SU-DHL-6 (cell line): Measurements from ENCODE around the gene TRIM43B.
"Not testable (repeated sequence)": the region's sequence is repeated elsewhere in the genome, so short reads cannot be mapped to it uniquely, and the experiment has no call there.

Experiments used
- H2AFZ ChIP-seq: fragments of 200-600 bp; sonication (generic); 2 replicates; pipeline ENCODE4 v1.6.1; 2014; ENCODE audit warnings: low read depth, mild to moderate bottlenecking, moderate library complexity, mixed read lengths, antibody characterized with exemption, low read length; ENCODE audit not compliant: severe bottlenecking
- H3F3A ChIP-seq: fragments of 200-600 bp; shearing (Covaris generic); 2 replicates; pipeline ENCODE4 v1.6.0; 2016; ENCODE audit warnings: antibody characterized with exemption, mild to moderate bottlenecking; ENCODE audit not compliant: insufficient read depth
- H3K27ac ChIP-seq: fragments of 200-600 bp; sonication (generic); 2 replicates; pipeline ENCODE4 v1.5.1; 2016; ENCODE audit warnings: low read depth, mild to moderate bottlenecking, low read length, moderate library complexity, mixed read lengths
- H3K27me3 ChIP-seq: fragments of 200-600 bp; sonication (generic), shearing (Covaris generic); 2 replicates; pipeline ENCODE4 v1.6.0; 2014; ENCODE audit warnings: mild to moderate bottlenecking, low read length
- H3K36me3 ChIP-seq: fragments of 200-600 bp; sonication (generic); 2 replicates; pipeline ENCODE4 v1.6.1; 2014; ENCODE audit warnings: mild to moderate bottlenecking, low read length, mixed read lengths
- H3K4me2 ChIP-seq: fragments of 300-600, 200-600 bp; shearing (Covaris generic), sonication (generic); 2 replicates; pipeline ENCODE4 v1.6.0; 2014; ENCODE audit warnings: low read length, low read depth, mild to moderate bottlenecking; ENCODE audit not compliant: poor library complexity, severe bottlenecking
- H3K4me3 ChIP-seq: fragments of 200-600 bp; sonication (generic); 2 replicates; pipeline ENCODE4 v1.5.1; 2014; ENCODE audit warnings: antibody characterized with exemption, low read length, mild to moderate bottlenecking, mixed read lengths; ENCODE audit not compliant: insufficient read depth, poor library complexity, severe bottlenecking
- H3K79me2 ChIP-seq: fragments of 200-600 bp; sonication (generic); 2 replicates; pipeline ENCODE4 v1.6.1; 2014; ENCODE audit warnings: mild to moderate bottlenecking, low read length, moderate library complexity; ENCODE audit not compliant: insufficient read depth
- H3K9ac ChIP-seq: fragments of 200-600 bp; sonication (generic); 2 replicates; pipeline ENCODE4 v1.7.0; 2014; ENCODE audit warnings: mild to moderate bottlenecking, low read length
- H3K9me2 ChIP-seq: fragments of 200-600 bp; sonication (generic); replicated peaks from 2 replicates; pipeline ENCODE4 v1.6.1; 2014; ENCODE audit warnings: low read length; ENCODE audit not compliant: insufficient read depth
- H3K9me3 ChIP-seq: fragments of 200-600 bp; sonication (generic); 2 replicates; pipeline ENCODE4 v1.6.1; 2014; ENCODE audit warnings: low read length, mixed read lengths; ENCODE audit not compliant: insufficient read depth
- H4K20me1 ChIP-seq: fragments of 200-600 bp; sonication (generic); 2 replicates; pipeline ENCODE4 v1.6.1; 2014; ENCODE audit warnings: low read depth, mild to moderate bottlenecking, antibody characterized with exemption, low read length, moderate library complexity, mixed read lengths
- EZH2phosphoT487 ChIP-seq: fragments of 200-600 bp; sonication (generic), shearing (Covaris generic); conservative IDR thresholded peaks from 2 replicates; pipeline ENCODE4 v1.6.1; 2018; ENCODE audit warnings: mild to moderate bottlenecking, antibody characterized with exemption, low read length, moderate library complexity, mixed read lengths
- TF ChIP-seq, protein P1 (sequence below): fragments of 200-600 bp; sonication (generic); IDR thresholded peaks from one replicate; pipeline ENCODE4 v1.5.1; 2017; ENCODE audit warnings: antibody characterized with exemption, mild to moderate bottlenecking, low read length, moderate library complexity; ENCODE audit not compliant: insufficient read depth, poor library complexity, severe bottlenecking

The TRIM43B gene

DNA sequence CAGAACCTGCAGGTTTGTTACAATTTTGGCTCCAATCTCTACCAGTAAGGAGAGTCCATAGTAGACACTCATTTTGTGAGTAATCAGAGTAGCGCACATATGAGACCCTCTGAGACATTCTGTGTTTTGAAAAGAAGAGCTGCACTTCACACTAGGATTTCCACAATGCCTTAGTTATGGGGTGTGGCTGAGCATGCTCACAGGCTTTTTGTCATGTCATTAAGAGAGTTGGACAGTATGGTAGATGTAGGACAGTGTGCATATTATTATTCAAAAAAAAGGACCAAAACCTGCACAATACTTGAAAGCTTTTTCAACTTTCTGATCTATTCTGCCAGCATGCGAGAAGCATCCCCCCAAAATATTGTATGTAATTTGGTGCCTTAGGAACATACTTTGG, 24.9 kb upstream of the TRIM43B start:
- Histone ChIP-seq H2AFZ (no peak overlapping the region), H4K20me1 (no peaks in the 10 kb centered on the region), H3K4me2 (no peak overlapping the region), H3K36me3 (no peaks in the 10 kb centered on the region), H3K27ac (no peak overlapping the region), H3K9me3 (no peaks in the 10 kb centered on the region), H3K79me2 (no peaks in the 10 kb centered on the region), H3F3A (no peaks in the 10 kb centered on the region), H3K9me2 (no peaks in the 10 kb centered on the region), H3K4me3 (no peak overlapping the region), H3K27me3 (no peaks in the 10 kb centered on the region), H3K9ac (no peak overlapping the region)
- TF ChIP-seq, protein P1, sequence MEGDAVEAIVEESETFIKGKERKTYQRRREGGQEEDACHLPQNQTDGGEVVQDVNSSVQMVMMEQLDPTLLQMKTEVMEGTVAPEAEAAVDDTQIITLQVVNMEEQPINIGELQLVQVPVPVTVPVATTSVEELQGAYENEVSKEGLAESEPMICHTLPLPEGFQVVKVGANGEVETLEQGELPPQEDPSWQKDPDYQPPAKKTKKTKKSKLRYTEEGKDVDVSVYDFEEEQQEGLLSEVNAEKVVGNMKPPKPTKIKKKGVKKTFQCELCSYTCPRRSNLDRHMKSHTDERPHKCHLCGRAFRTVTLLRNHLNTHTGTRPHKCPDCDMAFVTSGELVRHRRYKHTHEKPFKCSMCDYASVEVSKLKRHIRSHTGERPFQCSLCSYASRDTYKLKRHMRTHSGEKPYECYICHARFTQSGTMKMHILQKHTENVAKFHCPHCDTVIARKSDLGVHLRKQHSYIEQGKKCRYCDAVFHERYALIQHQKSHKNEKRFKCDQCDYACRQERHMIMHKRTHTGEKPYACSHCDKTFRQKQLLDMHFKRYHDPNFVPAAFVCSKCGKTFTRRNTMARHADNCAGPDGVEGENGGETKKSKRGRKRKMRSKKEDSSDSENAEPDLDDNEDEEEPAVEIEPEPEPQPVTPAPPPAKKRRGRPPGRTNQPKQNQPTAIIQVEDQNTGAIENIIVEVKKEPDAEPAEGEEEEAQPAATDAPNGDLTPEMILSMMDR = no peak
- TF ChIP-seq EZH2phosphoT487 = no peak

DNA sequence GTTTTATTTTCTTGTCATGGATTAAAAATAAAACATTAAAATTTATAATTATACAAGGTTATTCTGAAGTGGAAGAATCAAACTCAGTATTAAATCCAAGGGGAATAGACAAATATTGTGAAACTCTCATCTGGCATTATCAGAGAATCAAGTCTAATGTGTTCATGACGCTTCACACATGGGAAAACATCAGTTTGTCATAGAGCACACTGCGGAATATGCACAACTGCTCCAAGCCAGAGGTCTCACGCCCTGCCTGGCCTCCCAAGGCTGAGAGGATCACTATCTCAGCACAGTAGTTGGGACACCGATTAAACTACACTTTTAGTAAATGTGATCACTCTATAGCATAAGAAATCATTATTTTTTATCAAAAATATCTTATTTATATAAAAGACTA, 20.7 kb upstream of the TRIM43B start:
- no peaks in the 10 kb centered on the region for H3K79me2 ChIP-seq
- no peaks in the 10 kb centered on the region for H3K9me2 ChIP-seq
- TF ChIP-seq EZH2phosphoT487 = no peak
- TF ChIP-seq, protein P1 = no peak
- H3K9ac ChIP-seq = no peak overlapping the region
- H3F3A ChIP-seq = no peaks in the 10 kb centered on the region
- H2AFZ ChIP-seq = no peak overlapping the region
- no peaks in the 10 kb centered on the region for H3K27me3 ChIP-seq
- H3K9me3 ChIP-seq = no peaks in the 10 kb centered on the region
- no peak overlapping the region for H3K27ac ChIP-seq
- no peak overlapping the region for H3K4me2 ChIP-seq
- H3K4me3 ChIP-seq = no peak overlapping the region
- no peaks in the 10 kb centered on the region for H4K20me1 ChIP-seq
- H3K36me3 ChIP-seq = no peaks in the 10 kb centered on the region

DNA sequence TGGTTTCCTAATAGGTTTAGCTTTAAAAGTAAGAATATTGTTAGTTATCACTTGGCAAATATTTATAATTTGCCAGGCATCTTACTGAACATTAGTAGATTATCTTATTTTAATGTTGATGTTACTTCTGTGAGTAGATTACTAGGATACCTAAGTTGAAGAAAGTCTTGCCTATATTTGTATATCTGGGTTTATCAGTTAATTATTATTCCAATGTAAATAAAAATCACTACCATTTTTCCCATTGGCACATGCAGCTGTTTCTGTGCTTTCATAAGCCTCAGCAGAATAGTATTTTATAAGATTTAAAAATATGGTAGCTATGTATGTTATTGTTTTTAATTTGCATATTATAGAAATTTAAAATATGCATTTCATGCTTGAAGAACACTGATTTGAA, 16.3 kb upstream of the TRIM43B start:
- H4K20me1 ChIP-seq = no peaks in the 10 kb centered on the region
- no peaks in the 10 kb centered on the region for H3K36me3 ChIP-seq
- no peaks in the 10 kb centered on the region for H3F3A ChIP-seq
- H3K27me3 ChIP-seq = no peaks in the 10 kb centered on the region
- no peak overlapping the region for H3K27ac ChIP-seq
- H3K4me2 ChIP-seq = no peak overlapping the region
- no peak for TF ChIP-seq EZH2phosphoT487
- TF ChIP-seq, protein P1 = no peak
- no peaks in the 10 kb centered on the region for H3K79me2 ChIP-seq
- no peak overlapping the region for H2AFZ ChIP-seq
- H3K9me3 ChIP-seq = no peaks in the 10 kb centered on the region
- no peak overlapping the region for H3K9ac ChIP-seq
- no peak overlapping the region for H3K4me3 ChIP-seq
- no peaks in the 10 kb centered on the region for H3K9me2 ChIP-seq

GRCh38 chr2:95492076-95492475, 7.5 kb upstream of the TRIM43B start:
- H4K20me1 ChIP-seq, H3K27ac ChIP-seq, H3K79me2 ChIP-seq, H3K9me2 ChIP-seq, H3F3A ChIP-seq, H3K36me3 ChIP-seq, H3K9me3 ChIP-seq, H2AFZ ChIP-seq, H3K4me3 ChIP-seq, H3K27me3 ChIP-seq, H3K4me2 ChIP-seq, H3K9ac ChIP-seq: not testable (repeated sequence)

DNA sequence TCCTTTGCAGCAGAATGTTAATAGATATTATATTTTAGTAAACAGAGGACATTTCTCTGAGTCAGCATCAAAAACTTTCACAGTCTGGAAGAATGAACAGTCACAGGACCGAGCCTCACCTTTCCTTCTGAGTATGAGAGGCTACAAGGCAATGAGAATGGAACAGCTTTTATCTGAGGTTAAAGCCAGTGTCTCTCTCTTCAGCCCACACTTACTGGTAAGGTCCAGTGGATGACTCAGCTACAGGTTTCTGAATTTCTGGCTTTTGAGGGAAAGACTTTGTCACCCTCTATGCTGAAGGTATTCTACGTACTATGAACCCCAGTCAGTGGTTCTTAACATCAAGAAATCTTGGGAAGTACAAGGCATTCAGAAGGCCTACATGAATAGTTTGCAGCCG, 9.5 kb downstream of the TRIM43B start:
- H3K27me3 ChIP-seq, H3K9ac ChIP-seq, H3K36me3 ChIP-seq, H3F3A ChIP-seq, H3K9me2 ChIP-seq, H3K4me3 ChIP-seq, H3K4me2 ChIP-seq, H2AFZ ChIP-seq, H3K27ac ChIP-seq, H4K20me1 ChIP-seq, H3K9me3 ChIP-seq, H3K79me2 ChIP-seq: not testable (repeated sequence)

- H3K9me3 ChIP-seq, H3K27ac ChIP-seq, H3K79me2 ChIP-seq, H2AFZ ChIP-seq, H3F3A ChIP-seq, H3K9ac ChIP-seq, H3K4me2 ChIP-seq, H3K9me2 ChIP-seq, H3K27me3 ChIP-seq, H4K20me1 ChIP-seq, H3K4me3 ChIP-seq, H3K36me3 ChIP-seq: not testable (repeated sequence)
Observed at GRCh38 chr2:95467984-95468383, 16.6 kb downstream of the TRIM43B start.
